Smooth muscle cell of the pulmonary artery (primary cell): ENCODE results near the gene TSC22D2. TPM values are rescaled to one million over a fixed set of nuclear protein-coding genes. Genes with fewer than 3 reads are reported as not detected.

Experiments
- total RNA-seq: library from RNA; depleted of rRNA; stranded (reverse); fragments of >200 nt; gene quantifications from 2 replicates; pipeline ENCODE4 v1.2.3, GENCODE V29; 2014

Gene TSC22D2
- 13.1 and 15.9 TPM in 2 replicates for total RNA-seq

DNA sequence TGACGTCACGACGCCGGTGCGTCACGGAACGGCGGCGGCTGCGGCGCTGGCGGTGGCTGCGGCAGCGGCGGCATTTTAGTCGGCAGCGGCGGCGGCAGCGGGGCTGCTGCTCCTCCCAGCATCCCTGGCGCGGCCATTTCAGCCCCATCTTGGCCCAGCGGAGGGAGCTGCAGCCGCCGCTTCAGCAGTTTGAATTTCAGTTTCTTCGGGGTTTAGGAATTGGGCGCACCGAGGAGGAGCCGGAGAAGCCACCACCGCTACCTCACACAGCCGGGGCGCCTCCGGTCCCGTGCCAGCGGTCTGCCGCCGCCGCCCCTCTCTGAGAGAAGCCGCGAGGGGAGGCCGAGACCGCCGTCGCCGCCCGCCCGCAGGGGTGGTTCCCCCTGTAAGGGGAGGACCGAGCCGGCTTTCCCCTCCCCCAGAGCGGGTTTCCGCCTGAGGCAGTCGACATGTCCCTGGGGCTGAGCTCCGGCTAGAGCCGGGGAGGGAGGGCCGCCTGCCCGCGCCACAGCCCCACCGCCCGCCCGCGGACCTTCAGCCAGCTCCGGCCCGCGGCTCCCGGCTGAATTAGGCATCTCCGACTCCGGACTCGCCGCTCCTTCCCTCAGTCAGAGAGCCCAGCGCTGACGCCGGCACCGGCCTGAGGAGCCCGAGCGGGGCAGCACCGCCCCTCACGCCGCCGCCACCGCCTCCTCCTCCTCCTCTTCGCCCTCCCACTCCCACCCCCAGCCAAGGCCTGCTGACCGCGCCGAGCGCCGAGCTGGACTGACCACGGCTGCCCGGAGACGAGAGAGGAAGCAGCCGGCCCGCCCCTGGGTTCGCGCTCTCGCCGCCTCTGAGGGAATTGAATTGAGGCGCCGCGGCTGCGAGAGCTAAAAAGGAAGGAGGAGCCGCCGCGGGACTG is at the start of gene TSC22D2:
TSC22D2 (plus strand) TSS at position 78 of the 904 bp plus-strand sequence. CDS start 1,053 bp downstream, outside the sequence.

Other genes with a start within 250 kb of the TSC22D2 start
- gene SERP1, start 138.2 kb downstream of the TSC22D2 start, total RNA-seq = 131 and 171 TPM in 2 replicates
- 104 and 174 TPM in 2 replicates for gene EIF2A, start 138.5 kb downstream of the TSC22D2 start, total RNA-seq
- gene SELENOT, start 195.0 kb downstream of the TSC22D2 start, total RNA-seq = 257 and 294 TPM in 2 replicates